ENCODE data around the gene SPIN1. TPM values are rescaled to one million over a fixed set of nuclear protein-coding genes. Genes with fewer than 3 reads are reported as not detected.

SPIN1 gene
- total and polyA plus RNA-seq, 2 experiments from 2014 or later: 59.8 to 119 TPM

- DNase-seq (ENCODE audit: low spot score): no peak
- H3K36me3 ChIP-seq (replicated peaks; ENCODE audit: insufficient read depth, low read depth): no peaks in the 10 kb centered on the region
- peaks cover 41% of the 10 kb centered on the region for H3K79me2 ChIP-seq
- no peak overlapping the region for H3K4me3 ChIP-seq
- peaks cover 5% of the 10 kb centered on the region for H3K4me1 ChIP-seq (ENCODE audit: insufficient read depth)
- no peak overlapping the region for H3K4me2 ChIP-seq
- TF ChIP-seq EZH2 (IDR thresholded peaks at IDR 0.05; ENCODE audit: borderline replicate concordance) (no peak), CTCF (IDR thresholded peaks at IDR 0.05; ENCODE audit: poor library complexity) (no peak), EZH2phosphoT487 (IDR thresholded peaks at IDR 0.05; ENCODE audit: low read depth, severe bottlenecking, unreplicated experiment) (no peak)
- H3K27me3 ChIP-seq: no peaks in the 10 kb centered on the region
- no peak overlapping the region for H2AFZ ChIP-seq
- H3K9me2 ChIP-seq (replicated peaks; ENCODE audit: insufficient read depth): no peaks in the 10 kb centered on the region
- H3K27ac ChIP-seq: no peak overlapping the region
- 96% methylated on average over 3 of the region's 3 CpGs for WGBS (ENCODE audit: low lambda C conversion rate, missing lambda C conversion rate)
- no peaks in the 10 kb centered on the region for H3K9me3 ChIP-seq (ENCODE audit: low read depth)
- no peaks in the 10 kb centered on the region for H4K20me1 ChIP-seq (ENCODE audit: insufficient read depth, poor library complexity, severe bottlenecking)
These were observed 90.0 kb downstream of the SPIN1 start for GRCh38 chr9:88478246-88478645.

GRCh38 chr9:88481933-88482332 is 93.7 kb downstream of the SPIN1 start:
- Histone ChIP-seq H3K9me3 (ENCODE audit: low read depth) (no peaks in the 10 kb centered on the region), H3K27ac (no peak overlapping the region), H4K20me1 (ENCODE audit: insufficient read depth, poor library complexity, severe bottlenecking) (no peaks in the 10 kb centered on the region), H3K27me3 (no peaks in the 10 kb centered on the region), H3K4me1 (ENCODE audit: insufficient read depth) (peaks cover 5% of the 10 kb centered on the region), H3K36me3 (replicated peaks; ENCODE audit: insufficient read depth, low read depth) (no peaks in the 10 kb centered on the region), H3K4me2 (no peak overlapping the region), H3K79me2 (peaks cover 23% of the 10 kb centered on the region), H2AFZ (no peak overlapping the region), H3K4me3 (no peak overlapping the region), H3K9me2 (replicated peaks; ENCODE audit: insufficient read depth) (no peaks in the 10 kb centered on the region)
- WGBS (ENCODE audit: low lambda C conversion rate, missing lambda C conversion rate): 98% methylated on average over 4 of the region's 4 CpGs
- TF ChIP-seq CTCF (IDR thresholded peaks at IDR 0.05; ENCODE audit: poor library complexity) (no peak), EZH2phosphoT487 (IDR thresholded peaks at IDR 0.05; ENCODE audit: low read depth, severe bottlenecking, unreplicated experiment) (no peak), EZH2 (IDR thresholded peaks at IDR 0.05; ENCODE audit: borderline replicate concordance) (no peak)
- DNase-seq (ENCODE audit: low spot score): no peak

- H3K9me2 ChIP-seq (replicated peaks; ENCODE audit: insufficient read depth): no peaks in the 10 kb centered on the region
- H3K79me2 ChIP-seq: peaks cover 4% of the 10 kb centered on the region
- no peaks in the 10 kb centered on the region for H3K4me1 ChIP-seq (ENCODE audit: insufficient read depth)
- H3K27me3 ChIP-seq: no peaks in the 10 kb centered on the region
- no peak for DNase-seq (ENCODE audit: low spot score)
- no peak overlapping the region for H3K4me3 ChIP-seq
- H3K36me3 ChIP-seq (replicated peaks; ENCODE audit: insufficient read depth, low read depth): no peaks in the 10 kb centered on the region
- H3K9me3 ChIP-seq (ENCODE audit: low read depth): no peaks in the 10 kb centered on the region
- WGBS (ENCODE audit: low lambda C conversion rate, missing lambda C conversion rate): 95% methylated on average over 4 of the region's 4 CpGs
- H3K4me2 ChIP-seq: no peak overlapping the region
- TF ChIP-seq EZH2 (IDR thresholded peaks at IDR 0.05; ENCODE audit: borderline replicate concordance): no peak
- no peaks in the 10 kb centered on the region for H4K20me1 ChIP-seq (ENCODE audit: insufficient read depth, poor library complexity, severe bottlenecking)
- no peak overlapping the region for H3K27ac ChIP-seq
- no peak overlapping the region for H2AFZ ChIP-seq
These were observed 99.9 kb downstream of the SPIN1 start for GRCh38 chr9:88488166-88488565.

GRCh38 chr9:88494983-88495721 is 106.9 kb downstream of the SPIN1 start:
- no peaks in the 10 kb centered on the region for H3K27me3 ChIP-seq
- H4K20me1 ChIP-seq (ENCODE audit: insufficient read depth, poor library complexity, severe bottlenecking): no peaks in the 10 kb centered on the region
- no peaks in the 10 kb centered on the region for H3K79me2 ChIP-seq
- no peaks in the 10 kb centered on the region for H3K9me3 ChIP-seq (ENCODE audit: low read depth)
- H3K4me2 ChIP-seq: no peak overlapping the region
- no peaks in the 10 kb centered on the region for H3K9me2 ChIP-seq (replicated peaks; ENCODE audit: insufficient read depth)
- no peak for TF ChIP-seq EZH2 (IDR thresholded peaks at IDR 0.05; ENCODE audit: borderline replicate concordance)
- TF ChIP-seq EZH2phosphoT487 (IDR thresholded peaks at IDR 0.05; ENCODE audit: low read depth, severe bottlenecking, unreplicated experiment): no peak
- no peak for TF ChIP-seq CTCF (IDR thresholded peaks at IDR 0.05; ENCODE audit: poor library complexity)
- WGBS (ENCODE audit: low lambda C conversion rate, missing lambda C conversion rate): 96% methylated on average over 17 of the region's 17 CpGs
- no peak for DNase-seq (ENCODE audit: low spot score)
- no peak overlapping the region for H3K4me3 ChIP-seq
- H3K36me3 ChIP-seq (replicated peaks; ENCODE audit: insufficient read depth, low read depth): no peaks in the 10 kb centered on the region
- no peak overlapping the region for H3K27ac ChIP-seq
- no peak overlapping the region for H2AFZ ChIP-seq
- no peaks in the 10 kb centered on the region for H3K4me1 ChIP-seq (ENCODE audit: insufficient read depth)

All from hepatocyte (in vitro differentiated cells).